ENCODE measurements around the gene FOXP1.
A peak's percentile ranks its signal among the peaks of the same experiment; 100 is the strongest.

The FOXP1 gene

DNA sequence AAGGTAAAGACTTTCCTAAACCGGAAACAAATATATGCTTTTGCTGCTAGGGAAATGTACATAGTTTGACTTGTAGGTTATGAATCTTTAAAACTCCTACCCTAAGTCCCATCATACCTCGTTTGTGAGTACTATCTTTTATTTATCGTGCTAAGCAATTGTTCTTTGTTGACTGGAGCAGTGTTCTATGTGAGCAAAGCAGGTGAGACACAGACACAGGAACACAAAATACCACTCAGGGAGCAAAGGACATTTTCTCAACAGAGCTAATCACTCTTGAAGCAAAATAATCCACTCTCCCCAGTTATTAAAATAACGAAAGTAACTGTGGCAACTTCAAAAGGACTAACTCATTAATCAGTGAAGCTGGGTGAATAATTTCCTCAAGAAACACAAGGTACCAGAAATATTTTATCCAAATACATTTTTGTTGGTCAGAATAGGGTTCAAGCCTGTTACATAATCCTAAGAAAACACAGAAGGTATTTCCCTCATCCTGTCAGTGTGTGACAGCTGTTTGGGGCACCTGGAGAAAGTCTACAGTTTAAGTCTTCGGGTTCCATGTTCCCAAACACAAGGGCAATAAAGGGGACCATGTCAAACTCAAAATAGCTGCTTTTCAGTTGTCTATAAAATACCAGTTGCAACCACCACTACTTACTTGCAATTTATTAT is 407.7 kb downstream of the FOXP1 start:
- H3K9me3 Mint-ChIP-seq, result no peaks in the 10 kb centered on the region
- no peaks in the 10 kb centered on the region for H3K27me3 Mint-ChIP-seq
- DNase-seq (no peak), ATAC-seq (replicated peaks) (no peak)
- peaks cover 10% of the 10 kb centered on the region for H3K36me3 Mint-ChIP-seq (ENCODE audit: insufficient read depth)
- H3K4me3 Mint-ChIP-seq, result no peak overlapping the region
- no peaks in the 10 kb centered on the region for H3K4me1 Mint-ChIP-seq (ENCODE audit: low read depth in 2 of 2)
- H3K27ac Mint-ChIP-seq, result no peak overlapping the region

DNA sequence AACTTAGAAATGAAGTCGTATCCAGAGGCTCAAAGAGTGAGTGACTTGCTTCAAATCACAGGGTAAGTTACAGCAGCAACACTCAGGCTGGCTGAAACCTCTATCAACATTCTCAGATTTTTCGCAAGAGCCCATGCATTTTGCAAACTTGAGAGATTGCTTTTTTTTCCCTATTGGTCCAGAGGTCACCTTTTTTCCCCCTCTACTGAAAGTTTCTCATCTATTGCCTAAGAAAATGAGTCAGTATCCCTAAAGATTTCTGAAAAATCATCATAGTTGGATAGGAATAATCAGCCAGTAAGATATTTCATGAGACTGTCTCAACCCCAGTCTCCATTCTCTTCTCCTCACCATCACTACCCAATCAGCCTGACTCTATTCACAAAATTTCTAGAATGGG is 410.6 kb downstream of the FOXP1 start:
- Mint-ChIP-seq H3K27me3 (no peaks in the 10 kb centered on the region), H3K36me3 (ENCODE audit: insufficient read depth) (peaks cover 3% of the 10 kb centered on the region), H3K27ac (no peak overlapping the region), H3K9me3 (no peaks in the 10 kb centered on the region), H3K4me3 (no peak overlapping the region), H3K4me1 (ENCODE audit: low read depth in 2 of 2) (no peaks in the 10 kb centered on the region)
- ATAC-seq (replicated peaks), result no peak
- no peak for DNase-seq

DNA sequence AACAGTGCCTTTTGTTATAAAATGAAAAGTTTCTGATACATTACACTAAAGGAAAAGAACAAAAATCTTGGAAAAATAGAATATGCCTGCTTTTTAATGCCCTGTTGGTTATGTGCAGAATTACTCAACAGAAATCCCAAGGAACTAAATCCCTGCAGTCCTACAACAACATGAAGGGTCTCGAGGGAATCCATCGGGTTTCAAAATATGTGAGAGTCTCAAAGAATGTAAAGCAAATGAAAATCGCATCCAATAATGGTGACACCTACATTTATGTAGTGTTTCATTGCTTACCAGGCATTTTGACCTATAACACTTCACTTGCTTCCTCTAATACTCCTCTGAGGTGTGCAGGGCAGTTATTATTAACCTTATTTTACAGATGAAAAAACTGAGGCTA is 411.3 kb downstream of the FOXP1 start:
- H3K27ac Mint-ChIP-seq, result no peak overlapping the region
- H3K27me3 Mint-ChIP-seq, result no peaks in the 10 kb centered on the region
- ATAC-seq (replicated peaks) (no peak), DNase-seq (no peak)
- no peaks in the 10 kb centered on the region for H3K4me1 Mint-ChIP-seq (ENCODE audit: low read depth in 2 of 2)
- no peaks in the 10 kb centered on the region for H3K9me3 Mint-ChIP-seq
- H3K36me3 Mint-ChIP-seq (ENCODE audit: insufficient read depth), result peaks cover 1% of the 10 kb centered on the region
- H3K4me3 Mint-ChIP-seq, result no peak overlapping the region

DNA sequence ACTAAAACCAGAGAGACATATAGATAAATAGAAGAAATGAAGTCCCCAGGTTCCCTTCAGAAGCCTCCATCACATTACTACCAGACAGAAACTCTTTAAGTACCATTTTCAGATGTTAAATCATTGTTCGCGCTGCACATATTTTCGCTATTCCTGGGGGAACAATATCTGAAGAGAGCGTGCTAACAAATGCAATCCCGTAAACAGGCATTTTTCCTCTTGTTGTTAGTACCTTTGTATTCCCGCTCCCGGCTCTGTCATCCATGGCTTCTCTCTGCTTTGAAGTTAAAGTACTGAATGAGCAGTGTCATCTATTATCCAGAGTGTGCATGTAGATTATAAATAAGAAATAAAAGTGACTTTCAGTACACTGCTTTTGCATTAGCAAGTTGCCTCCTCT is 412.3 kb downstream of the FOXP1 start:
- Mint-ChIP-seq H3K4me3 (no peak overlapping the region), H3K36me3 (ENCODE audit: insufficient read depth) (peaks cover 3% of the 10 kb centered on the region), H3K4me1 (ENCODE audit: low read depth in 2 of 2) (no peaks in the 10 kb centered on the region), H3K9me3 (no peaks in the 10 kb centered on the region), H3K27ac (no peak overlapping the region), H3K27me3 (no peaks in the 10 kb centered on the region)
- ATAC-seq (replicated peaks), result no peak
- no peak for DNase-seq

DNA sequence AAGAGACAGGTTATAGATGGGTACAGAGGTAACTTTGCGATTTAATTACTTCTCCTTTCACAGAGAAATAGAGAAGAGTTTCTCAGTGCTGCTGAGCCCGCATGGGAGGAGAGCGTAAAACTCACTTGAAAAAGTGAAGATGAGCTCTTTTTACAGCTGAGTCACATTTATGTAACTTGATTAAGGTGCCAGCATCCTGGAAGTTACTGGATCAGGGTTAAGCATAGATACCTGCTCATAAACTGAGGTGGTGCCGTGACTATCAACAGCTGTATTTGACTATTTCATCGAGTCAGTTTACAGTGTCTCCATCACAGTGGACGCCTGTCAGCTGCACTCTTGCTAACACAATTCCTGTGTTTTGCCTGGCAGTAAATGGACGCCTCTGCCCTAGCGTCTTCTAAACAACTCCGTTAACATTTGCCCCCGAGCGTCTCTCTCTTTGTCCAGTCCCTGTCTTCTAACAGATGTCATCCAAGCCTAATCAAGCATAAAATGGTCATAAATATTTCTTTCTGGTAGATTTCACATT is 414.6 kb downstream of the FOXP1 start:
- H3K27me3 Mint-ChIP-seq, result no peaks in the 10 kb centered on the region
- no peak for ATAC-seq (replicated peaks)
- H3K4me1 Mint-ChIP-seq (ENCODE audit: low read depth in 2 of 2), result no peaks in the 10 kb centered on the region
- no peaks in the 10 kb centered on the region for H3K9me3 Mint-ChIP-seq
- no peak overlapping the region for H3K4me3 Mint-ChIP-seq
- DNase-seq, result no peak
- H3K36me3 Mint-ChIP-seq (ENCODE audit: insufficient read depth), result peaks cover 3% of the 10 kb centered on the region
- no peak overlapping the region for H3K27ac Mint-ChIP-seq

DNA sequence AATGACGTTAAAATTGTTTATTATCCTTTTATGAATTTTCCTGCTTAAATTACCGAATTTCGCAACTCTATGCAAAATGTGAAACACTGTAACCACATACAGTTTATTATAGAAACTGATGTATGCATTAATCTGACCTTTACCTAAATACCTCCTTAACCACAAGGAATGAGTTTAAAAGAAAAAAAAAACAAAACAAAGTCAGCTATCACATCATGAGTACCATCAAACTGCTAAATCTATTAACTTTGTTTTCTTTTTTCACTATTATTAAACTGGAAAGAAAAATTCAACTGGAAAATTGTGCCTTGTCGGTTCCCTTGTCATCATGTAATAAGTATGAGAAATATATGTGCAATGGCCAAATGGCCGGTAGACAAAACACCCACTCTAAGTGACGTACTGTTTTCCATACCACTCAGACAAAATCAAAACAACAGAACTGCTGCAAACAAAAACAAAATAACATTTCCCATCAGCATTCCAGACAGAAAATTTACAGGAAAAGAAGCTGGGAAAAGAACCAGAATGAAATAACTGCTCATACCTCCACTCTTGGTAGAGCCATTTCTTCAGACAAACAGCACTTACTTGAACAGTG is 415.3 kb downstream of the FOXP1 start:
- Mint-ChIP-seq H3K36me3 (ENCODE audit: insufficient read depth) (peaks cover 3% of the 10 kb centered on the region), H3K4me3 (no peak overlapping the region), H3K9me3 (no peaks in the 10 kb centered on the region), H3K4me1 (ENCODE audit: low read depth in 2 of 2) (no peaks in the 10 kb centered on the region), H3K27me3 (no peaks in the 10 kb centered on the region), H3K27ac (no peak overlapping the region)
- DNase-seq, result no peak
- ATAC-seq (replicated peaks), result no peak

DNA sequence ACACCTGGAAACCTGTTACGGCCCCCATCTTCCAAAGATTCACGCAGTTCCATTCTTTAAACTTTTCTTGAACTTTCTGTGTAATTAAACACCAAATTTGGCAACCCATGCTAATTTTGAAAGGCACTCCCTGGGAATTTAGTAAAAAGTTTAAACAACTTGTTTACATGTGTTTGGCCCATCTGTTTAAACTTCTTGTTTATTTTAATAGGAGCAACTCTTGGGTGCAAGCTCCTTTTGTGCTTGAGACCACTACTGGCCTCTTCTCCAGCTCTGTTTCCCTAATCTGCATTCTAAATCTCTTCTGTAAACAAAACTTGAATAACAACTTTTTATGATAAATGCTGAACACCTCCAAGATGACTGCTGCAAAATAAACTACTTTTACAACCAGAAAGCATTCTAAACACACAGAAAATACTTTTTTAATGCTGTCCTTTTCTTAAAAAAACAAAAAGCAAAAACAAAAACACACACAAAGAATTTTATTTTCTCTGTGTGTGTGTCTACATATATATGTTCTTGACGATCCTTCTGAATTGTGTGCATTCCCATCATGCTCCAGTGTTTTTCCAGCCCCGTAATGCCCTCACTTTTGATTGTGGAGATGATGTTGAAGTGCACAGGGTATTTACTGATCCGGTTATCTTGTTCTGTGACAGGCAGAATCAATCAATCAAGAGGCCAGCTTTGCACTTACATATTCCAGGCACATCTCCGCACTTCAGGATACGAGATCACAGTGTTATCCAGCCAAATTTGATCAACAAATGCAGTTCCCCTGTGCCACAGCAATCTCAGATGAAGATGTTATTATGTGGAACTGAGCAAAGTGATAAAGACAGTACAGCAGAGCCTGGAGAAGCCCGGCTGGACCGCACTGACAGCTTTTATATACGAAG is 416.9 kb downstream of the FOXP1 start:
- Mint-ChIP-seq H3K4me1 (ENCODE audit: low read depth in 2 of 2) (peaks cover 3 to 9% of the 10 kb centered on the region in 2 donors), H3K36me3 (ENCODE audit: insufficient read depth) (peaks cover 3% of the 10 kb centered on the region), H3K9me3 (no peaks in the 10 kb centered on the region), H3K4me3 (no peak overlapping the region), H3K27me3 (no peaks in the 10 kb centered on the region), H3K27ac (peak overlapping the region in 1 of 2 donors; percentile 12)
- ATAC-seq (replicated peaks), result no peak
- no peak for DNase-seq

DNA sequence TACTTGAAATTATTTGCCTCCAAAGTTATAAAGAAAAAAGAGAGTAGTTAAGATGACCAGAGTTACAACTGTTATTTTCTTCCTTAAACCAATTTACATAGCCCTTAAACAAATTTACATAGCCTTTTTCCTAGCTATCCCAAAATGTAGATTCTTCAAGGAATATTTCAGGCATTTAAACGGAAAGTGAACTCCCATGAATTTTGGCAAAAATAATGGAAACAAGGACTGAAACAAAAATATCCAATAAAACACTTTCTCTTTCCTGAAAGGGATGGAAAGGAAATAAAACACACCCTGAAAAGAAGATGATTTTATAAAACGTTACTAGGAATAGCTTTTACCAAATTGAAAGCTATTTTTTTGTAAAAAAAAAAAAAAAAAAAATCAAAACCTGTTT is 418.6 kb downstream of the FOXP1 start:
- H3K4me1 Mint-ChIP-seq (ENCODE audit: low read depth in 2 of 2), result peaks cover 5 to 17% of the 10 kb centered on the region in 2 donors
- no peaks in the 10 kb centered on the region for H3K27me3 Mint-ChIP-seq
- H3K9me3 Mint-ChIP-seq, result no peaks in the 10 kb centered on the region
- H3K27ac Mint-ChIP-seq, result no peak overlapping the region
- H3K36me3 Mint-ChIP-seq (ENCODE audit: insufficient read depth), result peaks cover 3% of the 10 kb centered on the region
- H3K4me3 Mint-ChIP-seq, result no peak overlapping the region
- DNase-seq (no peak), ATAC-seq (replicated peaks) (no peak)

DNA sequence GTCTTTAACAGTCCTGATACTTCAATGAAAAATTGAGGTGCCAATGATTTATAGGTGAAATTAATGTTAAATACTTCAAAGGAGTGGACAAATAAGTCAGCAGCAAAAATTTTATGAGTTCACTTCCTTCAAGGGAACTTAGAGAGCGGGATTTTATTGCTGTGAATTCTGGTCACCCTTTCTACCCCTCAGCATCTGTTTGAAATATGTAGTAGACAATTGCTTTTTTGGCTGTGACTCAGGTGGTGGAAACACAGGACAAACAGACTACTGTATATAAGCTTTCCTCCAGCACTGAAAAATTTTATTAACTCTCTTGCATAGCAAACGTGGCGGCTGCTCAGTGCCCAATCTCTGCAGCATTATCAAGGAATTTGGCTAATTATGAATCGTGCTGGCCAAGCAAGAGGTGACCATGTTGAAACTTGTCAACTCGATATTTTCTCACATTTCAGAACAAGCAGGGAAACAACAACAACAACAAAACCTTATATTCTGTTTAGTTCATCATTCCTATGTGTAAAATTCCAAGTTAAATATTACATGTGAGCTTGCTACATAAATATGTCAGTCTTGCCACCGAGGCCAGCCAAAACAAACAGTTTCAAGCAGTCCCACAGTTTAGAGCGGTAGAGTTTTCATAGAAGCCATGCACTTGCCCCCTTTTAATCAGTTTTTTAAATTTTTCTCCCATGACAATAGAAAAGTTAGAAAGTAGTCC is 420.2 kb downstream of the FOXP1 start:
- H3K4me1 Mint-ChIP-seq (ENCODE audit: low read depth in 2 of 2), result peaks cover 5 to 17% of the 10 kb centered on the region in 2 donors
- no peak overlapping the region for H3K4me3 Mint-ChIP-seq
- DNase-seq (no peak), ATAC-seq (replicated peaks) (no peak)
- H3K27ac Mint-ChIP-seq, result no peak overlapping the region
- H3K27me3 Mint-ChIP-seq, result no peaks in the 10 kb centered on the region
- H3K9me3 Mint-ChIP-seq, result no peaks in the 10 kb centered on the region
- H3K36me3 Mint-ChIP-seq (ENCODE audit: insufficient read depth), result peaks cover 3% of the 10 kb centered on the region

DNA sequence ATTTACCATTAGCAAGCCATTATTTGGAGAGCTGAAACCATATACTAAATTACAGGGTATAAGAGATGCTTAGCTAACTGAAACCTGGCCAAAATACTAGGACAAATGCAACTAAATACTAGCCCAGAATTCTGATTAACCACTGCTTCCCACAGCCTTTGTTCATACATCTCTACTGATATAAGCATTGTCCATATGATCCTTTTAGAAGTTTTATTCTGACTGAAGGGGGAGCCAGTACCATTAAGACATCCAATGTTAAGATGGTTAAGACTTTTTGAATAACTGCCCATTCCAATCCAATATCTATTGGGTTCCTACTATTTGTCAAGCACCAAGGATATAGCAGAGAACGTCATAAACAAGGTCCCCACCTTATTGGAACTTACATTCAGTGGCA is 421.3 kb downstream of the FOXP1 start:
- Mint-ChIP-seq H3K4me3 (no peak overlapping the region), H3K4me1 (ENCODE audit: low read depth in 2 of 2) (peaks cover 12 to 17% of the 10 kb centered on the region in 2 donors), H3K36me3 (ENCODE audit: insufficient read depth) (peaks cover 2% of the 10 kb centered on the region), H3K27me3 (no peaks in the 10 kb centered on the region), H3K9me3 (no peaks in the 10 kb centered on the region), H3K27ac (no peak overlapping the region)
- DNase-seq (no peak), ATAC-seq (replicated peaks) (no peak)

DNA sequence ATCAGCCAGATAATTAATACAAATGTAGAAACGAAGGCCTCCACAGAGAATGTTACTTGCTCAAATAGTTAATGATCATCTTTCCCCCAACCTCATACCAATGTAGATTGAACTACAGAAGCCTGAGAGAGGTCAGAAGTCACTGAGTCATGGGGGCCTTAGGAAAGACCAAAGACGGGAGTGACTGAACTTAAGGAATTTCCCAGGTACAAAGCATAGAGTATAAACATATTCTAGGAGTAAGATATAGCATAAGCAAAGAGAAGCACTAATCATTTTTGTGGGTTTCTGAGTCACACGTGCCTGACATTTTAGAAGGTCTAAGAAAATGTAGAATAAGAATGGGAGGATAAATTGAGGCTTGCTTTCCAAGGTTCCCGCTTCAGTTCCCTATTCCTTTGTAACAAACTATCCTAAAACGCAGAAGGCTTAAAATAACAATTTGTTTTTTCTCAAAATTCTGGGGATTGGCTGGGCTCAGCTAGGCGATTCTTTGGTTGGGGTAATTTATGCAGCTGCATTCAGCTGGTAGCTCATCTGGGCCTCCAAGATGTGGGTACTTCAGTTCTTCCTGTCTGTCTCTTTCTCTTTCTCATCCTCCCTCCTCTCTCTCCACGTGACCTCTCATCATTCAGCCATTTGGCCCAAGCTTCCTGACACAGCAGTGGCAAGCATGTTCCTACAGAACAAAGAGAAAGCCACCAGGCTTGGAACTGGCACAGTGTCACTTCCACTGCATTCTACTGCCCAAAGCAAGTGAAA is 422.6 kb downstream of the FOXP1 start:
- H3K4me3 Mint-ChIP-seq, result no peak overlapping the region
- no peak for DNase-seq
- ATAC-seq (replicated peaks), result no peak
- H3K27ac Mint-ChIP-seq, result no peak overlapping the region
- no peaks in the 10 kb centered on the region for H3K27me3 Mint-ChIP-seq
- H3K4me1 Mint-ChIP-seq (ENCODE audit: low read depth in 2 of 2), result peaks cover 12 to 24% of the 10 kb centered on the region in 2 donors
- no peaks in the 10 kb centered on the region for H3K36me3 Mint-ChIP-seq (ENCODE audit: insufficient read depth)
- H3K9me3 Mint-ChIP-seq, result no peaks in the 10 kb centered on the region

DNA sequence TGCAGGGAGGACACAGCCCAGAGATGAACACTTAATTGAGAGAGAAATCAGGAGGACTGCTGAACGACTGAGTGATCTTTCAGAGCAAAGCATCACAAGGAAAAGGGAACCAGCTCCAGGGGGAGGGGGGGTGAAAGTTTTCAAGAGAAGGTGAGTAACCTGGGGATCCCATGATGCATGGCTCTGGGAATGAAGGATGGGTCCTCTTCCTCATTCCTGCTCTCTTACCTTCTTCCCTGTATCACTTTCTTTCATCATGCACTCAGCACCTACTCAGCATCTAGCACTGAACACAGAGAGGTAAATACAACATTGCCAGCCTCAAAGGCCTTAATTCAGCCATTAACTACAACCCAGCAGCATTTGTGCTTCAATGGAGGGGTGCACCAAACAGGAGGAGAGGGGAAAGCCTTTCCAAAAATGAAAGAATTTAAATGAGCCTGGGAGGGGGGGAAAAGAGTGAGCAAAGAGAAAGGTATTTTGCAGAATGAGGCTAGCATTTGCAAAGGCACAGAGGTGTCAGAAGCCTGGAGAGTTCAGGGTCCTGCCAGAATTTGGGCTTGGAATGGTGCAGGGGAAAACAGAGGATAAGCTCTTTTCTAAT is 427.4 kb downstream of the FOXP1 start:
- no peaks in the 10 kb centered on the region for H3K27me3 Mint-ChIP-seq
- no peak overlapping the region for H3K4me3 Mint-ChIP-seq
- peaks cover 7 to 16% of the 10 kb centered on the region in 2 donors for H3K4me1 Mint-ChIP-seq (ENCODE audit: low read depth in 2 of 2)
- DNase-seq (no peak), ATAC-seq (replicated peaks) (no peak)
- no peaks in the 10 kb centered on the region for H3K36me3 Mint-ChIP-seq (ENCODE audit: insufficient read depth)
- H3K27ac Mint-ChIP-seq, result no peak overlapping the region
- no peaks in the 10 kb centered on the region for H3K9me3 Mint-ChIP-seq
